Measurements from ENCODE around the gene STAC.

STAC gene, protein sequence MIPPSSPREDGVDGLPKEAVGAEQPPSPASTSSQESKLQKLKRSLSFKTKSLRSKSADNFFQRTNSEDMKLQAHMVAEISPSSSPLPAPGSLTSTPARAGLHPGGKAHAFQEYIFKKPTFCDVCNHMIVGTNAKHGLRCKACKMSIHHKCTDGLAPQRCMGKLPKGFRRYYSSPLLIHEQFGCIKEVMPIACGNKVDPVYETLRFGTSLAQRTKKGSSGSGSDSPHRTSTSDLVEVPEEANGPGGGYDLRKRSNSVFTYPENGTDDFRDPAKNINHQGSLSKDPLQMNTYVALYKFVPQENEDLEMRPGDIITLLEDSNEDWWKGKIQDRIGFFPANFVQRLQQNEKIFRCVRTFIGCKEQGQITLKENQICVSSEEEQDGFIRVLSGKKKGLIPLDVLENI

DNA sequence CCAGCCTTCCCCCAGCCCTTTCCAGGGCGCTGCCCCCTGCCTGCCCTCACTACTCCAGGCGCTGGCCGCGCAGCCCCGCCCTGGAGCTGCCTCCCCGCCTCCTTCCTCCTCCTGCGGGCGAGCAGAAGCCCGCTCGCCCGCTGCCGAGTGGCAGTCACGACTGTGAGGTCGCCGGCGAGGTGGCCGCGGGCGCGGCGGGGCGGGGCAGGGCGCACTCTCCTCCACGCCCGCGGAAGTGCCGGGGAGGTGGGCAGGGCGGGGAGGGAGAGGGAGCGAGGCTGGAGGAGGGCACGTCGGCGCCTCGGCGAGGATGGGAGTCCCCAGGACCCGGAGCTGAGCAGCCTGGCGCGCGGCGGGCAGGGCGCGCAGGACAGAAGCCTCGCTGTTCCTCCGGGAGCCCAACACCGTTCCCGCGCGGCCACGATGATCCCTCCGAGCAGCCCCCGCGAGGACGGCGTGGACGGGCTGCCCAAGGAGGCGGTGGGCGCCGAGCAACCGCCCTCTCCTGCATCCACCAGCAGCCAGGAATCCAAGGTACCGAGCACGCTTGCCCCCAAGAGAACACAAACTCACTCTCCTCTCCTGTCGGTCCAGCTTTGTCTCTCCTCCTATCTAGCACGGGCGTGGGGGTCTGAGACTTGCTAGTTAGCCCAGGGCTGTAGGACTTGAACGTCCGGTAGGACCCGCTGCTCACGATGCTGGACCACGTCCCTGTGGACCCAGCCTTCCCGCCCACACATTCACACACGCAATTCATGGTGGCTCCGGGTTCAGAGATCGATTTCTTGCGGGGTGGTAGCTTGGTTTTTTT, at the start of gene STAC:
TSS of gene STAC (plus strand) at position 284 of the 811 bp plus-strand sequence. CDS start at position 424, 140 bp downstream.
- no peak for DNase-seq (ENCODE audit: low read depth)

DNA sequence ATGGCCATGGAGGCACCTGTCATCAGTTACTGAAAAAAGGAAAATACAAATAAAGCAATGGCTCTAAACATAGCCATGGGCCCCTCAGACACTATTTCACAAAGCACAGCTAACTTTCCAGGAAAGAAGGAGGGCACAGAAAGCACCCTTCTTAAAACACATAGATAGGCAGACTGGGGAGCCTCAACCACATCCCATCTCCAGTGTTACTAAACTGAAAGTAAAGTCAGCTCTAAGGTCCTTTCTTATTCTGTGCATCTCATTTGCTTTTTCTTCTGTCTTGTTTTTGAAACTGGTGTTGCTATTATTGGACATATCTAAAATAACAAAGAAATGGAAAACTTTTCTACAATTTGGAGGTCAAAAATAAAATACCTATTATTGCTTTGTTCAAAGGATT, 48.2 kb upstream of the STAC start:
- DNase-seq (ENCODE audit: low read depth) = no peak

DNA sequence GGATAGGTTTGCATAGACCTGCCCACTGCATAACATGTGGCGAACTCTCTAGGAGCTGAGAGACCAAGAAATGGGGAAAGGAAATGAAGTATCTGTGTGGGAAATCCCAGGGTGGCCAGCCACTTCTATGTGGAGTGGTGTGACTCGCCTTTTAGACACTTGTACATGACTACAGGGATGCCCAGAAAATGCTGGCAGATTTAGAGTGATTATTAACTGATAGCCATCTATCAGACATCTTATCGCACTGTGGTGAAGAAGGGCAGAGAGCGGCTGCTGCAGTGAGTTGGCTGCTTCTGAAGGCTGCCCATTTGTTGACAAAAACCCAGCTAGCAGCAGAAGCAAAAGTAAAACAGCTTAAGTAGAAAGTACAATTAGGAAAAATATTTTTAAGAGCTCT, 18.1 kb upstream of the STAC start:
- DNase-seq (ENCODE audit: low read depth) = no peak

DNA sequence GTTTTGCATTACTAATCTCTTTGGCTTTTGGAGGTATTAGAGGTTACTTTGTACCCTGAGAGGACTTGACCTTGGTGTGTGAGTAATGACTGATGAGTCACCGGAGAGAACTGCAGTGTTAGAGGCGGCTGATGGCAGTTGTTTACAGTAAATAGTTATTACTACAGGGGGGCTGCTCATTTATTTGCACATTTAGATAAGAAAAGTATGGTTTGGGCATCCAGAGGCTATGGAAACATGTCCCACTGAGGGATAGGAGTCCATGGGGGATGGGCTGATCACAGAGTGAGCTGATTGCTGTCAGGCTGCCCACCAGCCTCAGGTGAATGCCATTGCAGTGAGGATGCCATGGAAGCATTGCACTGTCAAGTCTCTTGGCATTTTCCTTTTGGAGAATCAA, 17.3 kb upstream of the STAC start:
- no peak for DNase-seq (ENCODE audit: low read depth)

DNA sequence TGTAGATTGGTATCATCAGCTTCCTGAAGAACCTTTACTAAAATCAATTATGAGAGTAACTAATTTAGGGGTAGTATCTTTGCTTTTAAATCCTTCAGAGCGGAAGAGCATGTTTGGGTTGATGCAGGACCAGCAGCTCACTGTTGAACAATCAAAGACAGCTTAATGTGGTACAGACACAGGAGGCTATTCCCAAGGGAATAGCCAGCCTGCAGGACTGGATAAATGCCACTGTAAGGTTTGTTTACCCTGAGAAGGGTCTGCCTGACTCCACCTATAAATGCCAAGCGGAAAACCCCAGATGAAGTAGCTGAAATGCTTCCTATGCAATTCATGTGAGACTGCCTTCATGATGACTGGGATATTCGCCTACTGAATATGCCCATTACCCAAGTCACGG, 16.0 kb upstream of the STAC start:
- DNase-seq (ENCODE audit: low read depth) = no peak

DNA sequence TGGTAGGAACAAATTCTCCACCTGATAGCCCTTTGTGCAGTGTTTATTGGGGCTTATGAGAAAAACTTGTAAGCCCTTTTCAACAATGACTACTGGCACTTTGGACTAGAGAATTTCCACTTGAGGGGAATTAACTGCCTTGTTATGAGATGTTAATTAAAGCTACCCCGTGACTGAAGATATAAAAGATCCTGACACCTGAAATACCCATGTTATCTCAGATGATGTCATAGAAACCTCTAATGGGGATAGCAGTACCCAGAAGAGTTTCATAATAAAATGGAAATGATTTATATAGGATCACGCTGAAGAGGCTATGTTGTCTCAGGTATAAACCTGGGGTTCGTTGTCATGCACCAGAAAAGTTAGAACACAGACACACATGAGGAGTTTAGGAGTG, 14.5 kb upstream of the STAC start:
- DNase-seq (ENCODE audit: low read depth) = no peak

DNA sequence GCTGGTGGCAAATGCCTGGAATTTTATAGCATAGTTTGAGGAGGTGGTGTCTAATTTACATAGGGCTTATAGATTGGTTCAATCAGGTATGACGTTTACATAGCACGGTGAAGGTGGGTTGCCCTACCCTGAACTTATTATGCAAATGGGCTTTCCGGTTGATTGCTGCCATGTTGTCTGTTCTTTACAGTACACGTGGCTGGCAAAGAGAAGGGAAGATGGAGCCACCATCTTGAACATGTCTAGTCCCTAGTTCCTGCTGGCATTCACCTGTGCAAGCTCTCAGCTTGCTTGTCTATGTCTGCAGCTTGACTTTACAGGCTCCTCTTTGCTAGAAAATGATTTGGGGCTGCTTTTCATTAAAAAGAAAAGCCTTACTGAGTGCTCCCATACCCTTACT, 14.0 kb upstream of the STAC start:
- DNase-seq (ENCODE audit: low read depth) = no peak

DNA sequence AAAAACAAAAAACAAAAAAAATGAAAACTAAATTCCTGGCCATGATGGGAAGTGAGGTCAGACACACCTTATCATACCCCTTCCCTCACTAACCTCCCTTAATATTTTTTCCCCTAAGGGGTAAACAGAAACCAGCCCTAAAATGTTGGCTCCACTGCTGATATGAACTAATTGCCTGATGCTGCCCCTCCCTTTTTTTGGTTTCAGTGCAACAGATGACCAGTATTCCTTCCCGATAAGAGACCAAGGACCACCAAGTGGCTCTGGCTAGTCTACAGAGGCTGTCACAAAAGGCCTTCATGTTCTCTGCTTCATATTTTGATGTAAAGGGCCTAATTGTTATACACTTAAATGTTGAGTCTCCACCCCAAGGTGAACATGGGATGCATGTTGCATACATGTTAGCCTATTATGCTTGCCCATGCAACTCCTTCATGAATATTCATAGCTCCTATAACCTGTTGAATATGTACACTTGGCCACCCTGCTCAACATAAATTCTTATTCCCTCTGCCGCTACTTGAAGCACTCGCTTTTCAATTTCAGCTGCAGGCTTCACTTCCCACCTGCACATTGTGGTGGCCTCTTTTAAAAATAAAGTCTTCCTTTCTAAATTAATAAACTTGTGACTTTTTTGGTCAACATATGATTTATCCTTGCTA, 12.3 kb upstream of the STAC start:
- DNase-seq (ENCODE audit: low read depth) = no peak

DNA sequence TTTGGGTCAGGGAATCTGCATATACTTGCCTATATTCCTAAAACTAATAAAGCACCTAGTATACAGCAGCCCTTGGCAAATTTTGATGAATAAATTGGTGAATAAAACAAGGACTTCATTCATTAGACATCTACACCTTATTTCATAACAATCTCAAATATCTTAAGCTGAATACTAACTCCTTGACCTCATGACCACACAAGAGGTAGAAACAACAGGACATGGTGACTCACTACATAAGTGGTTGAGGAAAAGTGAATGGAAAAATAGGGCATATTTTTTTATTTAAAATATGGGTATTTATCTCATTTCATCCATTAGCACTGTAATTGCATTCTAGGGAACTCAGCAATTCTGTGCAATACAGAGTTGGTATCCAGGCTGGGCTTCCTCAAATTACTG, 7.8 kb upstream of the STAC start:
- DNase-seq (ENCODE audit: low read depth) = no peak

DNA sequence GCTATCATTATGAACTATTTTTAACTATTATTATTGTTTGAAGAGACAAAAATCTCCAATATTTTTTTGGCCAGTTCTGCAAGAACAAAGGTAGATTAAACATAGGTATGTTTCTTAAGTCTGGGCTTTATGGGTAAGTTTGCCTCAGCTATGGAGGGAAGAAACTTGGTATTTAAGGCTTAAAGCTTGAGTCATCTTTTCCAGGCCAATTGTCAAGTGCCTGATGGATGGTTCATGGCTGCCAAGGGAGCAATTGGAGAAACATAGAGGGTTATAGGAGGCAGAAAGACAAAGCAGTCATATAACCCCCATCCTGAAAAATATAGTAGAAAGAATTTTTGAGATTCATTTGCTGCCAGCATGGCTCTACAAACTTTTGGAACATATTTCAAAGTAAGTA, 7.2 kb upstream of the STAC start:
- no peak for DNase-seq (ENCODE audit: low read depth)

DNA sequence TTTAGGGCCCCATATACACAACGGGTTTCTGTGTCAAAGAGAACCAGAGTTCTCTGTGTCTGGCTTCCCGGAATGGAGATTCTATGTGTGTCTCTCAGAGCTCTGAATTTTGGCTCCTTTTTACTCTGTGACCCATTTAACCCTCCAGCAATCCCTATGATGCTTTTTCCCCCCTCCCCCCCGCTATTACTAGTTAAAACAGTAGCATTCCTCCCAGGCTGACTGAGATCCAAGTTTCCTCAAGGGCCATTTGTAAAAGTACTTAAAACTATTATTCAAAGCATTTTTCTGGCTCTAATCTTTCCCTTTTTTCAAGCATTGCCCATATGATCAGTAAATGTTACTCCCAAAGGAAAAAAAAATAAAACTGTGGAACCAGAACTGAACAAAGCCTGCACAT, 6.6 kb upstream of the STAC start:
- DNase-seq (ENCODE audit: low read depth) = no peak

DNA sequence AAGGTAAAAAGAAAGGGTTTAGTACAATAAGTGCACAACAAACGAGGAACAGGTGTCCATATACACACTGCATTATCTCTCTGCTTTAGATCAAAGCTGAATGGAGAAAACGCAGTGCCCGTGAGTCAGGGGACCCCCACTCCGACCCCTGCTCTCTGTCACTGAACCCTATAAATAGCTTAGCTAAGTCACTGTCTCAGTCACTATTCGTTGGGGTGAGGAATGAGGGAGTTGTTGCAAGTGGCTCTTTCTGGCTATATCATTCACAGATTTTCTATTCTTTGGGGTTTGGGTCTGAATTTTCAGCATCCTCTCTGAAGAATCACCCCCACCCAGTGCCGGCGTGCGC, 458 bp upstream of the STAC start:
- DNase-seq (ENCODE audit: low read depth) = no peak

DNA sequence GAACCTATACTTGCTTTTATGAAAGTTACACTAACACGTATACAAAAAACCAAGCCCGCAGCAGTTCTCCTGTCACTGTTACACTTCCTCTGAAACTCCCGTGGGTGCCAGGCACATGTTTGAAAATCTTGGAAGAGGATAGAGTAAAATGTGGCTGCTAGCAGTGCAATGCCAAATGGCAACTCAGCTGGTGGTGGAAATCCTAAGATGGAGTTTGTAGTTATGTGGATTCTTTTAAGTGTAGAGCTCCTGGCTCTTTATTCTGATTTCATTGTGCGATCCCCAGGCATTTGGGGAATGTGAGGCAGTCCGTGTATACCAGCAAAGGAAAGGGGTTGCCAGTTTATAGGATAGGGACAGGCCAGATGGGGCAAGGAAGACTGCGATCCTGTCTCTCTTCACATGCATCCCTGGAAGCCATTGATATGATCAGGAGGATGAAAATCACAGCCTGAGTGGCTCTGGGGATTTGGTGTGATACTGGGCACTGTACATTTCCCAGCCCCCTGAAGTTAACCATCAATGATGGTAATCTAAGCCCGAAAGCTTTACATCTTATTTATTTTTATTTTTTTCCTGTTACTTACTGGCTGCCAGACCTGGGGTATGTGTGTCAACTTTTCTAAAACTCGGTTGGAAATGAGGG, 1.1 kb downstream of the STAC start:
- DNase-seq (ENCODE audit: low read depth) = no peak

DNA sequence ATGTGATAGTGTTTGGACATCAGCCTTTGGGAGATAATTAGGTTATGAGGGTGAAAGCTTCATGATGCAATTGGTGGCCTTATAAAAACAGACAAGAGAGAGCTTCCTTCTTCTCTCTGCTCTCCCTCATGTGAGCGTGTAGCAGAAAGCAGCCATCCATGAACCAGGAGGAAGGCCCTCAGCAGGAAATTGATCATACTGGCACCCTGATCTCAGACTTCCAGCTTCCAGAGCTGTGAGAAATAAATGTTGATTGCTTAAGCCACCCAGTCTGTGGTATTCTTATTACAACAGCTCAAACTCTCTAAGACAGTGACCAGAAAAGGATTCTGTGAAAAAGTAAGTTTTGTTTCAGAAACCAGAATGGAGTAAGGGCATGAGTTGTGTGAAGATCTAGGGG, 13.3 kb downstream of the STAC start:
- DNase-seq (ENCODE audit: low read depth) = no peak

DNA sequence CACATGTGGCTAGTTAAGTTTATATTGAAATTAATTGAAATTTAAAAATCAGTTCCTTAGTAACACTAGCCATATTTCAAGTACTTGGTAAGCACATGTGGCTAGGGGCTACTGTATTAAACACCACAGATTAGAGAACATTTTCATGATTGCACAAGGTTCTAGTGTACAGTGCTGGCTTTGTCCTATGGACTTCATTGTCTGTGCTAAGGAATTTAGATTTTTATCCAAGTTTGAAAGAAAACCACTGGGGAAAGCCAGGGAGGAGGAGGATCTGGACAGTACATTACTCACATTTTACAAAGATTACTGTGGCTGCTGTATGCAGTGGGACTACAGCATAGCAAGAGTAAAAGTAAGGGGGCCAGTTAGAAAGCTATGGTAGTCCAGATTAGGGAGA, 13.9 kb downstream of the STAC start:
- DNase-seq (ENCODE audit: low read depth) = no peak

DNA sequence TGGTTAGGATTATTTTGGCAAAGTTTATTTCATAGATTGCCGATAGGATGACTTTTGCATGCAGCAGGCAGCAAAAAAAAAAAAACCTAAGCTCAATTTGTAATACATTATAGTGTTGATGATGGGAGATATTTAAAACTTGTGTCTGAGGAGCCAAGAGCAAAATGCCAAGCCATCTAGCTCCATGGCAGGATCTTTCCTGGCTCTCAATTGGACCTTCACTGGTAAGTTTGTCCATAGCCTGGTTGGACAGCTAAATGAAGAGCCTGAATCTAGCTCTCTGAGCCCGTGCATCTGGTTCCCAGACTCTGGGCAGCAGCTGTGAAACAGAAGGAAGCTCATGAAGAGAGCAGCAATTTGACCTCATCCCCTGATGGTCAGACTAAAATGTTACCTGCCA, 17.5 kb downstream of the STAC start:
- no peak for DNase-seq (ENCODE audit: low read depth)

DNA sequence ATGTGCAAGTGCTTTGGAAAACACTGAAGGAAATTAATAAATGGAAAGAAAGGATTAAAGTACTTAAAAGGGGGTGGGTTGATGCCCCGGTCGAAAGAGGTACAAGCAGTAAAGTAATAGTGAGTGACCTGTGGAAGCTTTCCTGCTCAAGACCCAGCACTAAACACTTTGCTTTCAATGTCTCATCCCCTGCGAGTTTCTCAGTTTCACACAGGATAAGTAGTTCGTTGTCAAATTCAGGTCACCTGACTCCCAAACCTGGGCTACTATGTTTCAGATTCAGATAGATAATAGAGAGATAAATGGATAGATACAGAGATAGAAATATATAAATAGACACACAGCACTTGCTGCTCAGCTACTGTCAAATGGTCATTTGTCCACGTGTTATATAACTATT, 19.6 kb downstream of the STAC start:
- DNase-seq (ENCODE audit: low read depth) = no peak

DNA sequence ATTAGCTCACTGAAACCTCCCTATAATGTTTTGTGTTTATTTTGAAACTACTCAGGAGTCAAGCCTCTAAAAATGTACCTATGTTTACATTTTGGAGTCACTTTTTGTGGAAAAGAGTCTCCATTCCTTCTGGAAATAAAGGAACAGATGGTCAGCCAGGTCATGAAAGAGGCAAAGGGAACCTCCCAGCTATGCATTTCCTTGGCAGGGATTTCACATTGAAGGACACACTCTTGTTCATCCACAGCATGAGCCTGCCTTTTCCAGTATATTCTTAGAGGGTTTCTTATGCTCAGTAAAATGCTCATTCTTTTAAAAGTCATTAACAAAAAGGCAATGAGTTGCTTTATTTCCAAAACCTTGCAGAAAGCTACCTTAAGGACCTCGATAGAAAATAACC, 20.8 kb downstream of the STAC start:
- DNase-seq (ENCODE audit: low read depth) = no peak

DNA sequence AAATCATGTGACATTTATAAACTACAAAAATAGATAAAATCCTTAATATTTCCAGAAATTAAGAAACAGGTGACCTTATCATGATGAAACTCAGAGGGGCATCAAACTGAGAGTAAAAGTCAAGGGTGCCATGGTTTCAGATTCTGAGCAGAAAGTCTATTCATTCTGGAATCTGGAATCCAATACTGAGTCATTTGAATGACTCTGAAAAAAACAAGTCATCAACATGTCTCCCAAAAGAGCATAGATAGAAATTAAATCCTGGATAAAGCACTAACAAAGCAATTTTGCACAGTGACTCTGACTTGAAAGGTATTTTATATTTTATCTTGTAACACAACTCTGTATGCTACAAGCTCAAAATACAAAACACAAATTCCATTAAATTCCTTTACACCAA, 23.4 kb downstream of the STAC start:
- DNase-seq (ENCODE audit: low read depth) = no peak

DNA sequence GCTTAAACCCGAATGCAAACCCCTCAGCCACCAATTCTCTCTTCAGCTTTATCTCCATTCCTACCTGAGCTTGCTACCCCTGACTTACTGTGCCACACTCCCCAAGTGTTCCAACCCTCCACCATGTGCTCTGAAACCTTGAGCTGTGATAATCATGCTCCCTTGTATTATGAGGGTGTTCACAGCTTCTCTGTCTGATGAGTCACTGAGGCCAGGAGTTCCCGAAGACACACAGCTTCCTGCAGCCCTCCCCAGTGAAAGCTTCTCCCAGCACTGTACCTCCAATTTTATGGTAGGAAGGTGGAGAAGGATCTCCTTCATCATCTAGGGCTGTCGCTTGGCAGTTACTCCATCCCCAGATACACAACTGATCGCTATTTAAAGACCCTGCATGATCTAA, 24.9 kb downstream of the STAC start:
- no peak for DNase-seq (ENCODE audit: low read depth)

DNA sequence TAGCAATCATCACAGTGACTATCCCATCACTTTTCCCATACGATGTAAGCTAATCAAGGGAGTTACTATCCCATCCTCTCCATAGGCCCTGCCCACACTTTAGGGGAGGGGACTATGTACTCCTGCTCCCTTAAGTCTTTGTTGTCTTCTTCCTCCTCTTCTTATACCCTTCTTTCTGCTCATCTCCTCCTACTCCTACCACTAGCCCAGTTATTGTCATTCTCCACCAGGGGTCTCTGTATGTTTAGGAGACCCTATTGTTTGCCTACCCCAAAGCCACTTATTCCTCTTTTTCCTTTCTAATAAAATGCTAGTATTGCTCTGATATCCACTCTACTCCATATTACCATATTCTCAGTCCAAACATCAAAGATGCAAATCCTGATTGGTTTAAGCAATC, 27.8 kb downstream of the STAC start:
- DNase-seq (ENCODE audit: low read depth) = no peak

DNA sequence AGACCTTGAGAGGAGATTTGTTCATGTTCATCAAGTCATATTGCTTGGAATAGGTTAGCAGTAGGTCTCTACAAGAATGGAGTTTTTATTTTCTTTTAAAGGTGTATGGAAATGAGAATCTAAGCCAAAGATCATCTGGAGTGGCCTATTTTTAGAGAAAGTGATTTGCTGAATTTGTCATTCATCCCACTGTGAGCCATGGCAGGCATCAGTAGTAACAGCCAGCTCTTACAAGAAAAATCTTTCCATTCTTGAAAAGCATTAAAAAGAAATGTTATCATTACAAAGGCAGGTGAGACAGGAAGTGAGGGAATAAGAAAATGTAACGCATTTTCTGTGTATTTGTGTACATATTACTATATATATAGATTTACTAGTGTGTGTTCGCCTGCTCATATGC, 29.6 kb downstream of the STAC start:
- no peak for DNase-seq (ENCODE audit: low read depth)

DNA sequence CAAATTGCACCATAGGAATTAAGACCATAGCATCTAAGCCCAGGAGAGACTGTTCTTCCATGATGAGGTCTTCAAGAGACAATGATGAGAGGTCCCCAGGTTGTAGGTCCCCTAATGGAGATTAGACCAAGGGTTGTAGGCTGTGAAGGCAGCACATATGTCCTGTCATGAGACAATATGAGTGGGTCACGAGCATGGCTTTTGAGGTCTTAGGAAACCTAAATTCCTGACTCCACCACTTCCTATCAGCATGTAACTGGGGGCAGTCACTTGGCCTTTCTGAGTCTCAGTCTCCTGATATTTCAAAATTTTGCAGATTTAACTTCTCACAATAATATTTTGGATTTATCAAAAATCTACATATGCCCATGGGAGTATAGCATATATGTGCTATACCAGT, 31.3 kb downstream of the STAC start:
- DNase-seq (ENCODE audit: low read depth) = no peak
